Liver (tissue), 9 donors: ENCODE measurements around the gene SIRT5. TPM values are rescaled to one million over a fixed set of nuclear protein-coding genes. Genes with fewer than 3 reads are reported as not detected.

Experiments used
- DNase-seq: peaks from one replicate; pipeline ENCODE4 v3.0.0-alpha.2; 2017; ENCODE audit warnings: low spot score
- H3K27ac ChIP-seq, 2 donors: one replicate each; pipeline ENCODE4 v1.7.0; 2013; ENCODE audit warnings: inconsistent platforms in 2 of 2, low read length in 2 of 2, control low read depth in 1 of 2, low read depth in 1 of 2, mild to moderate bottlenecking in 1 of 2
- H3K27me3 ChIP-seq, 4 donors: one replicate each; pipeline versions ENCODE4 v1.6.1 to v1.7.0; 2013; ENCODE audit warnings: low read length in 3 of 4, inconsistent platforms in 1 of 4, mild to moderate bottlenecking in 1 of 4, moderate library complexity in 1 of 4; ENCODE audit not compliant: control insufficient read depth in 4 of 4, insufficient read depth in 4 of 4
- H3K36me3 ChIP-seq, 4 donors: one replicate each; pipeline versions ENCODE4 v1.6.1 to v1.7.0; 2013; ENCODE audit warnings: low read length in 3 of 4, mild to moderate bottlenecking in 3 of 4, low read depth in 1 of 4, moderate library complexity in 1 of 4; ENCODE audit not compliant: control insufficient read depth in 4 of 4, insufficient read depth in 3 of 4
- H3K4me1 ChIP-seq, 4 donors: one replicate each; pipeline versions ENCODE4 v1.6.1 to v1.7.0; 2013; ENCODE audit warnings: low read length in 3 of 4, mild to moderate bottlenecking in 3 of 4, moderate library complexity in 1 of 4; ENCODE audit not compliant: control insufficient read depth in 4 of 4, insufficient read depth in 4 of 4
- H3K4me3 ChIP-seq, 3 donors: one replicate each; pipeline versions ENCODE4 v1.6.1 to v1.7.0; 2013; ENCODE audit warnings: low read length in 3 of 3, control low read depth in 1 of 3, low read depth in 1 of 3, mild to moderate bottlenecking in 1 of 3
- H3K9ac ChIP-seq, 2 donors: one replicate each; pipeline ENCODE4 v1.7.0; 2013; ENCODE audit warnings: low read length in 2 of 2, mild to moderate bottlenecking in 2 of 2, moderate library complexity in 2 of 2, control low read depth in 1 of 2, low read depth in 1 of 2
- H3K9me3 ChIP-seq, 4 donors: one replicate each; pipeline versions ENCODE4 v1.6.1 to v1.7.0; 2013; ENCODE audit warnings: low read length in 3 of 4; ENCODE audit not compliant: control insufficient read depth in 4 of 4
- EGR1 ChIP-seq, 2 donors: IDR thresholded peaks; 2 replicates each; pipeline ENCODE4 v1.6.1; 2016 to 2018; ENCODE audit warnings: antibody characterized with exemption in 2 of 2, low read depth in 2 of 2
- FOXA1 ChIP-seq: IDR thresholded peaks from 2 replicates; pipeline ENCODE4 v1.6.1; 2016; ENCODE audit warnings: antibody characterized with exemption
- FOXA2 ChIP-seq: IDR thresholded peaks from 2 replicates; pipeline ENCODE4 v1.6.1; 2016; ENCODE audit warnings: antibody characterized with exemption
- GABPA ChIP-seq, 2 donors: IDR thresholded peaks in 1 of 2; conservative IDR thresholded peaks in 1 of 2; 2 replicates each; pipeline ENCODE4 v1.6.1; 2016; ENCODE audit warnings: antibody characterized with exemption in 2 of 2, mild to moderate bottlenecking in 1 of 2, moderate library complexity in 1 of 2
- HNF4A ChIP-seq, 2 donors: conservative IDR thresholded peaks; 2 replicates each; pipeline ENCODE4 v1.6.1; 2016; ENCODE audit warnings: antibody characterized with exemption in 2 of 2, mild to moderate bottlenecking in 2 of 2
- HNF4G ChIP-seq: IDR thresholded peaks from 2 replicates; pipeline ENCODE4 v1.6.1; 2016; ENCODE audit warnings: antibody characterized with exemption
- JUND ChIP-seq, 2 donors: IDR thresholded peaks; 2 replicates each; pipeline ENCODE4 v1.6.1; 2016; ENCODE audit warnings: antibody characterized with exemption in 2 of 2
- NR2F2 ChIP-seq: IDR thresholded peaks from 2 replicates; pipeline ENCODE4 v1.6.1; 2016; ENCODE audit warnings: antibody characterized with exemption
- RAD21 ChIP-seq, 2 donors: IDR thresholded peaks; 2 replicates each; pipeline ENCODE4 v1.6.1; 2016; ENCODE audit warnings: antibody characterized with exemption in 2 of 2, mild to moderate bottlenecking in 2 of 2
- RXRA ChIP-seq, 2 donors: IDR thresholded peaks; 2 replicates each; pipeline ENCODE4 v1.6.1; 2017 to 2018; ENCODE audit warnings: antibody characterized with exemption in 2 of 2, mild to moderate bottlenecking in 1 of 2
- TAF1 ChIP-seq: conservative IDR thresholded peaks from 2 replicates; pipeline ENCODE4 v1.6.1; 2016; ENCODE audit warnings: antibody characterized with exemption, mild to moderate bottlenecking
- YY1 ChIP-seq: IDR thresholded peaks from 2 replicates; pipeline ENCODE4 v1.6.1; 2016; ENCODE audit warnings: antibody characterized with exemption, mild to moderate bottlenecking
- WGBS: extraction: QIAGEN DNeasy Blood & Tissue Kit; methylation state at CpG from one replicate; pipeline ENCODE4 v1.1.7; 2013; 5-methylcytosine and 5-hydroxymethylcytosine counted together
- polyA plus RNA-seq, 2 donors: library from polyadenylated mRNA; stranded (reverse) in 1 of 2; unstranded in 1 of 2; fragments of 200-250 nt in 1 of 2; fragments of >200 nt in 1 of 2; fragmentation: Nextera tagmentation in 1 of 2; extraction: Ambion mirVana in 1 of 2; gene quantifications; one replicate each; pipeline versions ENCODE4 v1.2.1 to v1.2.3, GENCODE V29; 2013 to 2015
- total RNA-seq, 2 donors: library from RNA; depleted of rRNA; stranded (reverse); fragments of >200 nt; gene quantifications; one replicate each; pipeline ENCODE4 v1.2.3, GENCODE V29; 2014
- TF ChIP-seq, protein P1 (sequence below): IDR thresholded peaks from 2 replicates; pipeline ENCODE4 v1.6.1; 2016; ENCODE audit warnings: antibody characterized with exemption
- TF ChIP-seq, protein P2 (sequence below): IDR thresholded peaks from 2 replicates; pipeline ENCODE4 v1.6.1; 2016; ENCODE audit warnings: antibody characterized with exemption, mild to moderate bottlenecking
- TF ChIP-seq, protein P3 (sequence below): IDR thresholded peaks from 2 replicates; pipeline ENCODE4 v1.6.1; 2016; ENCODE audit warnings: antibody characterized with exemption
- TF ChIP-seq, protein P4 (sequence below): IDR thresholded peaks from 2 replicates; pipeline ENCODE4 v1.6.1; 2016; ENCODE audit warnings: antibody characterized with exemption
- TF ChIP-seq, protein P5 (sequence below): fragments of 150-350 bp; IDR thresholded peaks from 2 replicates; pipeline ENCODE4 v1.5.1; 2017; ENCODE audit warnings: improper control_type of control experiment, low read depth, low read length; ENCODE audit not compliant: missing input control
- donor health status: healthy.
- donor health status: healthy.
- donor health status: healthy.
- donor health status: healthy.
- donor health status: healthy.

Gene SIRT5
- total and polyA plus RNA-seq, 4 donors, result 7.5 to 12.6 (median 8.8) TPM

DNA sequence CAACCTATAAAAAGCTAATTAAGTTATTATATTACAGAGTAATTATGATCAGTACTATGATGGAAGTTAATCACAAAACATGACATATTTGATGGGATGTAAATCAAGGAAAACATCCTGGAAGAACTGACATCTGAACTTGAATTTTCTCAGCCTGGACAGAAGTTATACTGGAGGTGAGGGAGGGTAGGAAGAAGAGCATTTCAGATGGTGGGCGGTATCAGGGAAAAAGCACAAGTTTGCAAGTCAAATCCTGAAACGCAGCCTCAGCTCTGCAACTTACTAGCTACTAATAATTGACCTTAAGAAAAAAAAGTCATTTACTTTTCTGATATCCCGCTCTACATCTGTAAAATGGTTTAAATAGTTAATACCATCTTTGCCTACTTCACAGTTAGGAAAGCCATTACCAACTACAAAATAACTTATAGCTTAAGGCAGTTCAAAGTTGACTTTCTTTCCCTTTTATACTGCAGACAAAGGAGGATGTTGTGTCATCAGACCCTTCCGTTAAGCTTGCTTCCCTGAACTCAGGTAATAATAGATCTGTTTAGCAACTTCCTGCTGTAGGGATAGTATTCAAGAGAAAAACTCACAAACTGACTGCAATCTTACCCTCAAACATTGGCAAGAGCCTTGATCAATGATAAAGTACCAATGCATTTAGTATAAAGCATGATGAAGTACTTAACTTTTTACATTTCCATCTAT lies 61.7 kb downstream of the SIRT5 start:
- Histone ChIP-seq H3K4me1 (no peaks in the 10 kb centered on the region), H3K9me3 (no peaks in the 10 kb centered on the region), H3K27me3 (no peaks in the 10 kb centered on the region), H3K4me3 (no peak overlapping the region), H3K36me3 (peaks cover 2 to 27% (median 21%) of the 10 kb centered on the region in 4 donors), H3K9ac (no peak overlapping the region), H3K27ac (no peak overlapping the region)
- DNase-seq, result no peak
- TF ChIP-seq HNF4A (conservative IDR thresholded peaks at IDR 0.05) (no peak), JUND (IDR thresholded peaks at IDR 0.05) (no peak), EGR1 (IDR thresholded peaks at IDR 0.05; ENCODE audit: low read depth in 2 of 2) (no peak), YY1 (no peak)
- 84% methylated on average over 4 of the region's 4 CpGs for WGBS

DNA sequence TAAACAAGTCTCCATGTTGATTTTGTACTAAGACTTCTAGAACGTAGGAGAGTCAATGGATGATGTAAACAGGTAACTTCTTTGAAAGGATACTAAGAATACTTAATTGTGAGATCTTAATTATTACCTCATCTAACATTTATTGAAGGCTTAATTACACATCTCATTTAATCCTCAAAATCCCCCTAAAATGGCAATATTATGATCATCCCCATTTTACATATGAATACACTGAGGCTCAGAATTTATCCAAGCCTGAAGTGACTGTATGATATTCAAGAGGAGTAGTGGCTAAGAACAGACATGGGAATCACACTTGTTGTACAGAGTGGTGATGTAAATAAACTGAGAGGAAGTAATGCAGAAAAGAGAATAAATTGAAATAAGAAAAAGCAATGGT lies 63.6 kb downstream of the SIRT5 start:
- H3K27me3 ChIP-seq, result no peaks in the 10 kb centered on the region
- no peak overlapping the region for H3K27ac ChIP-seq
- no peak overlapping the region for H3K9ac ChIP-seq
- DNase-seq, result no peak
- H3K9me3 ChIP-seq, result no peaks in the 10 kb centered on the region
- no peaks in the 10 kb centered on the region for H3K4me1 ChIP-seq
- H3K36me3 ChIP-seq, result peaks cover 2 to 19% (median 17%) of the 10 kb centered on the region in 4 donors
- WGBS, result 98% methylated on average over 1 of the region's 1 CpG
- no peak overlapping the region for H3K4me3 ChIP-seq
- TF ChIP-seq EGR1 (IDR thresholded peaks at IDR 0.05; ENCODE audit: low read depth in 2 of 2) (no peak), RAD21 (IDR thresholded peaks at IDR 0.05) (no peak), HNF4G (no peak), RXRA (IDR thresholded peaks at IDR 0.05) (no peak), TAF1 (no peak), YY1 (no peak), FOXA2 (no peak), HNF4A (conservative IDR thresholded peaks at IDR 0.05) (no peak), NR2F2 (no peak), GABPA (IDR thresholded peaks at IDR 0.05 in 1 of 2, conservative IDR thresholded peaks at IDR 0.05 in 1 of 2) (no peak), FOXA1 (no peak)
- TF ChIP-seq, protein P1, sequence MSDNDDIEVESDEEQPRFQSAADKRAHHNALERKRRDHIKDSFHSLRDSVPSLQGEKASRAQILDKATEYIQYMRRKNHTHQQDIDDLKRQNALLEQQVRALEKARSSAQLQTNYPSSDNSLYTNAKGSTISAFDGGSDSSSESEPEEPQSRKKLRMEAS, result no peak
- TF ChIP-seq, protein P2, sequence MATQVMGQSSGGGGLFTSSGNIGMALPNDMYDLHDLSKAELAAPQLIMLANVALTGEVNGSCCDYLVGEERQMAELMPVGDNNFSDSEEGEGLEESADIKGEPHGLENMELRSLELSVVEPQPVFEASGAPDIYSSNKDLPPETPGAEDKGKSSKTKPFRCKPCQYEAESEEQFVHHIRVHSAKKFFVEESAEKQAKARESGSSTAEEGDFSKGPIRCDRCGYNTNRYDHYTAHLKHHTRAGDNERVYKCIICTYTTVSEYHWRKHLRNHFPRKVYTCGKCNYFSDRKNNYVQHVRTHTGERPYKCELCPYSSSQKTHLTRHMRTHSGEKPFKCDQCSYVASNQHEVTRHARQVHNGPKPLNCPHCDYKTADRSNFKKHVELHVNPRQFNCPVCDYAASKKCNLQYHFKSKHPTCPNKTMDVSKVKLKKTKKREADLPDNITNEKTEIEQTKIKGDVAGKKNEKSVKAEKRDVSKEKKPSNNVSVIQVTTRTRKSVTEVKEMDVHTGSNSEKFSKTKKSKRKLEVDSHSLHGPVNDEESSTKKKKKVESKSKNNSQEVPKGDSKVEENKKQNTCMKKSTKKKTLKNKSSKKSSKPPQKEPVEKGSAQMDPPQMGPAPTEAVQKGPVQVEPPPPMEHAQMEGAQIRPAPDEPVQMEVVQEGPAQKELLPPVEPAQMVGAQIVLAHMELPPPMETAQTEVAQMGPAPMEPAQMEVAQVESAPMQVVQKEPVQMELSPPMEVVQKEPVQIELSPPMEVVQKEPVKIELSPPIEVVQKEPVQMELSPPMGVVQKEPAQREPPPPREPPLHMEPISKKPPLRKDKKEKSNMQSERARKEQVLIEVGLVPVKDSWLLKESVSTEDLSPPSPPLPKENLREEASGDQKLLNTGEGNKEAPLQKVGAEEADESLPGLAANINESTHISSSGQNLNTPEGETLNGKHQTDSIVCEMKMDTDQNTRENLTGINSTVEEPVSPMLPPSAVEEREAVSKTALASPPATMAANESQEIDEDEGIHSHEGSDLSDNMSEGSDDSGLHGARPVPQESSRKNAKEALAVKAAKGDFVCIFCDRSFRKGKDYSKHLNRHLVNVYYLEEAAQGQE, result no peak
- TF ChIP-seq, protein P3, sequence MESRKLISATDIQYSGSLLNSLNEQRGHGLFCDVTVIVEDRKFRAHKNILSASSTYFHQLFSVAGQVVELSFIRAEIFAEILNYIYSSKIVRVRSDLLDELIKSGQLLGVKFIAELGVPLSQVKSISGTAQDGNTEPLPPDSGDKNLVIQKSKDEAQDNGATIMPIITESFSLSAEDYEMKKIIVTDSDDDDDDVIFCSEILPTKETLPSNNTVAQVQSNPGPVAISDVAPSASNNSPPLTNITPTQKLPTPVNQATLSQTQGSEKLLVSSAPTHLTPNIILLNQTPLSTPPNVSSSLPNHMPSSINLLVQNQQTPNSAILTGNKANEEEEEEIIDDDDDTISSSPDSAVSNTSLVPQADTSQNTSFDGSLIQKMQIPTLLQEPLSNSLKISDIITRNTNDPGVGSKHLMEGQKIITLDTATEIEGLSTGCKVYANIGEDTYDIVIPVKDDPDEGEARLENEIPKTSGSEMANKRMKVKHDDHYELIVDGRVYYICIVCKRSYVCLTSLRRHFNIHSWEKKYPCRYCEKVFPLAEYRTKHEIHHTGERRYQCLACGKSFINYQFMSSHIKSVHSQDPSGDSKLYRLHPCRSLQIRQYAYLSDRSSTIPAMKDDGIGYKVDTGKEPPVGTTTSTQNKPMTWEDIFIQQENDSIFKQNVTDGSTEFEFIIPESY, result no peak
- TF ChIP-seq, protein P4, sequence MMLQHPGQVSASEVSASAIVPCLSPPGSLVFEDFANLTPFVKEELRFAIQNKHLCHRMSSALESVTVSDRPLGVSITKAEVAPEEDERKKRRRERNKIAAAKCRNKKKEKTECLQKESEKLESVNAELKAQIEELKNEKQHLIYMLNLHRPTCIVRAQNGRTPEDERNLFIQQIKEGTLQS, result no peak
- TF ChIP-seq, protein P5, sequence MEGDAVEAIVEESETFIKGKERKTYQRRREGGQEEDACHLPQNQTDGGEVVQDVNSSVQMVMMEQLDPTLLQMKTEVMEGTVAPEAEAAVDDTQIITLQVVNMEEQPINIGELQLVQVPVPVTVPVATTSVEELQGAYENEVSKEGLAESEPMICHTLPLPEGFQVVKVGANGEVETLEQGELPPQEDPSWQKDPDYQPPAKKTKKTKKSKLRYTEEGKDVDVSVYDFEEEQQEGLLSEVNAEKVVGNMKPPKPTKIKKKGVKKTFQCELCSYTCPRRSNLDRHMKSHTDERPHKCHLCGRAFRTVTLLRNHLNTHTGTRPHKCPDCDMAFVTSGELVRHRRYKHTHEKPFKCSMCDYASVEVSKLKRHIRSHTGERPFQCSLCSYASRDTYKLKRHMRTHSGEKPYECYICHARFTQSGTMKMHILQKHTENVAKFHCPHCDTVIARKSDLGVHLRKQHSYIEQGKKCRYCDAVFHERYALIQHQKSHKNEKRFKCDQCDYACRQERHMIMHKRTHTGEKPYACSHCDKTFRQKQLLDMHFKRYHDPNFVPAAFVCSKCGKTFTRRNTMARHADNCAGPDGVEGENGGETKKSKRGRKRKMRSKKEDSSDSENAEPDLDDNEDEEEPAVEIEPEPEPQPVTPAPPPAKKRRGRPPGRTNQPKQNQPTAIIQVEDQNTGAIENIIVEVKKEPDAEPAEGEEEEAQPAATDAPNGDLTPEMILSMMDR, result no peak
